Prostate gland (tissue), 2 donors: ENCODE data around the gene TMC4.

Source experiments
- POLR2A ChIP-seq: fragments of 450-650 bp; IDR thresholded peaks from one replicate; pipeline ENCODE4 v1.6.1; 2016; ENCODE audit warnings: antibody characterized with exemption, mild to moderate bottlenecking
- TF ChIP-seq, protein P1 (sequence below), 4 experiments: fragments of 200-600 bp in 2 of 4; fragments of 450-650 bp in 2 of 4; sonication (generic) in 2 of 4; IDR thresholded peaks; 1 replicate in 3 of 4; 2 replicates in 1 of 4; pipeline ENCODE4 v1.5.1; 2016 to 2019; ENCODE audit warnings: antibody characterized with exemption in 4 of 4, mild to moderate bottlenecking in 2 of 4, moderate library complexity in 2 of 4

DNA sequence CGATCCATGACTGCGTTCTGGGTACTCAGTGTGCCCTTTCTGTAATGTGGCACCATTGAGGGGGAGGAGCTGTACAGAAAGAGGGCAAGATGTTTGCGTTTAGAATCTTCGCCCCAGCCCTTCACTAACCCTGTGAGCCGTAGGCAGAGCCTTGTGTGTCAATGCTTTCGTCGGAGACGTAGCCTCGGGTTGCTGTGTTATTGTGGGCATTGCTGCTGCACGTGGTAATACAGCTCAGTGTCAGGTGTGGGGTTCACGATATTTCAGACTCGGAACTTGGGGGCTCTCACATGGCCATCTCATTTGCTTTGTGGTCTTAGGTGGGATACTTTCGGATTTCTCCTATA is 33.8 kb upstream of the TMC4 start:
- TF ChIP-seq, protein P1, sequence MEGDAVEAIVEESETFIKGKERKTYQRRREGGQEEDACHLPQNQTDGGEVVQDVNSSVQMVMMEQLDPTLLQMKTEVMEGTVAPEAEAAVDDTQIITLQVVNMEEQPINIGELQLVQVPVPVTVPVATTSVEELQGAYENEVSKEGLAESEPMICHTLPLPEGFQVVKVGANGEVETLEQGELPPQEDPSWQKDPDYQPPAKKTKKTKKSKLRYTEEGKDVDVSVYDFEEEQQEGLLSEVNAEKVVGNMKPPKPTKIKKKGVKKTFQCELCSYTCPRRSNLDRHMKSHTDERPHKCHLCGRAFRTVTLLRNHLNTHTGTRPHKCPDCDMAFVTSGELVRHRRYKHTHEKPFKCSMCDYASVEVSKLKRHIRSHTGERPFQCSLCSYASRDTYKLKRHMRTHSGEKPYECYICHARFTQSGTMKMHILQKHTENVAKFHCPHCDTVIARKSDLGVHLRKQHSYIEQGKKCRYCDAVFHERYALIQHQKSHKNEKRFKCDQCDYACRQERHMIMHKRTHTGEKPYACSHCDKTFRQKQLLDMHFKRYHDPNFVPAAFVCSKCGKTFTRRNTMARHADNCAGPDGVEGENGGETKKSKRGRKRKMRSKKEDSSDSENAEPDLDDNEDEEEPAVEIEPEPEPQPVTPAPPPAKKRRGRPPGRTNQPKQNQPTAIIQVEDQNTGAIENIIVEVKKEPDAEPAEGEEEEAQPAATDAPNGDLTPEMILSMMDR (IDR thresholded peaks at IDR 0.05) = no peak
- TF ChIP-seq POLR2A = no peak
